Kidney capillary endothelial cell (primary cell): ENCODE measurements around the gene APLF.
A peak's percentile ranks its signal among the peaks of the same experiment; 100 is the strongest.
"Not testable (repeated sequence)": the region's sequence is repeated elsewhere in the genome, so short reads cannot be mapped to it uniquely, and the experiment has no call there.

Experiments
- DNase-seq: peaks from one replicate; pipeline ENCODE4 v3.0.0-alpha.2; 2018; ENCODE audit warnings: low spot score

Gene APLF

GRCh38 chr2:68475576-68475975 lies 8.2 kb downstream of the APLF start:
- no peak for DNase-seq

- no peak for DNase-seq
These were observed 9.1 kb downstream of the APLF start for GRCh38 chr2:68476454-68476853.

GRCh38 chr2:68478688-68479087 lies 11.3 kb downstream of the APLF start:
- no peak for DNase-seq

GRCh38 chr2:68482296-68482820 lies 15.0 kb downstream of the APLF start:
- no peak for DNase-seq

- no peak for DNase-seq
These were observed 15.6 kb downstream of the APLF start for GRCh38 chr2:68483011-68483410.

GRCh38 chr2:68487773-68488355 lies 20.5 kb downstream of the APLF start:
- peak; percentile 27 for DNase-seq

GRCh38 chr2:68488605-68489004 lies 21.2 kb downstream of the APLF start:
- DNase-seq, result not testable (repeated sequence)

GRCh38 chr2:68489282-68489681 lies 21.9 kb downstream of the APLF start:
- no peak for DNase-seq

GRCh38 chr2:68491582-68491981 lies 24.2 kb downstream of the APLF start:
- no peak for DNase-seq

GRCh38 chr2:68499133-68499532 lies 31.7 kb downstream of the APLF start:
- DNase-seq, result no peak

- no peak for DNase-seq
These were observed 33.3 kb downstream of the APLF start for GRCh38 chr2:68500649-68501048.

- no peak for DNase-seq
These were observed 34.4 kb downstream of the APLF start for GRCh38 chr2:68501768-68502167.

GRCh38 chr2:68505603-68506159 lies 38.3 kb downstream of the APLF start:
- DNase-seq, result no peak

- no peak for DNase-seq
These were observed 38.8 kb downstream of the APLF start for GRCh38 chr2:68506170-68506569.

GRCh38 chr2:68512326-68512725 lies 44.9 kb downstream of the APLF start:
- no peak for DNase-seq

GRCh38 chr2:68512966-68513365 lies 45.6 kb downstream of the APLF start:
- DNase-seq, result no peak

- DNase-seq, result no peak
These were observed 47.0 kb downstream of the APLF start for GRCh38 chr2:68514316-68514929.

GRCh38 chr2:68516051-68516955 lies 48.9 kb downstream of the APLF start:
- DNase-seq, result no peak

- no peak for DNase-seq
These were observed 51.9 kb downstream of the APLF start for GRCh38 chr2:68519236-68519635.

GRCh38 chr2:68521037-68521436 lies 53.7 kb downstream of the APLF start:
- no peak for DNase-seq

- not testable (repeated sequence) for DNase-seq
These were observed 59.6 kb downstream of the APLF start for GRCh38 chr2:68526943-68527342.

- DNase-seq, result not testable (repeated sequence)
These were observed 60.1 kb downstream of the APLF start for GRCh38 chr2:68527343-68528081.
